Mesenchymal stem cell (in vitro differentiated cells and primary cell): ENCODE data around the gene ASB16.
A peak's percentile ranks its signal among the peaks of the same experiment; 100 is the strongest.

Experiments used
- DNase-seq: peaks from one replicate; pipeline ENCODE4 v3.0.0-alpha.2; 2013
- H2AFZ ChIP-seq: one replicate; pipeline ENCODE4 v1.6.1; 2013; ENCODE audit warnings: low read depth, mild to moderate bottlenecking, control low read depth, inconsistent platforms, low read length, moderate library complexity
- H2AK5ac ChIP-seq: 2 replicates; pipeline ENCODE4 v1.6.1; 2013; ENCODE audit warnings: low read length, moderate library complexity, mild to moderate bottlenecking, inconsistent platforms; ENCODE audit not compliant: severe bottlenecking
- H2BK120ac ChIP-seq: one replicate; pipeline ENCODE4 v1.6.1; 2013; ENCODE audit warnings: low read depth, mild to moderate bottlenecking, inconsistent platforms, low read length, moderate library complexity
- H2BK12ac ChIP-seq, 2 experiments: one replicate each; pipeline ENCODE4 v1.6.1; 2013; ENCODE audit warnings: inconsistent platforms in 2 of 2, low read length in 2 of 2, mild to moderate bottlenecking in 2 of 2, moderate library complexity in 2 of 2, control low read depth in 1 of 2
- H2BK15ac ChIP-seq: one replicate; pipeline ENCODE4 v1.6.1; 2013; ENCODE audit warnings: mild to moderate bottlenecking, low read depth, inconsistent platforms; ENCODE audit not compliant: poor library complexity, severe bottlenecking
- H2BK5ac ChIP-seq: 2 replicates; pipeline ENCODE4 v1.6.1; 2013; ENCODE audit warnings: low read depth, mild to moderate bottlenecking, low read length, control low read depth, inconsistent platforms; ENCODE audit not compliant: poor library complexity, severe bottlenecking
- H3K14ac ChIP-seq, 2 experiments: one replicate each; pipeline ENCODE4 v1.6.1; 2013; ENCODE audit warnings: inconsistent platforms in 2 of 2, low read length in 2 of 2, control low read depth in 1 of 2, mild to moderate bottlenecking in 1 of 2, moderate library complexity in 1 of 2
- H3K18ac ChIP-seq, 2 experiments: one replicate each; pipeline ENCODE4 v1.6.1; 2013; ENCODE audit warnings: inconsistent platforms in 2 of 2, low read length in 2 of 2, control low read depth in 1 of 2, low read depth in 1 of 2, mild to moderate bottlenecking in 1 of 2
- H3K23ac ChIP-seq, 2 experiments: one replicate each; pipeline ENCODE4 v1.6.1; 2013; ENCODE audit warnings: inconsistent platforms in 2 of 2, low read length in 2 of 2, mild to moderate bottlenecking in 2 of 2, moderate library complexity in 2 of 2, control low read depth in 1 of 2
- H3K27ac ChIP-seq: 2 replicates; pipeline ENCODE4 v1.5.1; 2013; ENCODE audit warnings: mild to moderate bottlenecking, moderate library complexity, low read length, control low read depth, inconsistent platforms; ENCODE audit not compliant: poor library complexity, severe bottlenecking
- H3K27me3 ChIP-seq, 2 experiments: 2 replicates each; pipeline versions ENCODE4 v1.6.1 to v1.7.0; 2013; ENCODE audit warnings: low read length in 2 of 2, mild to moderate bottlenecking in 2 of 2, moderate library complexity in 2 of 2, control low read depth in 1 of 2, inconsistent platforms in 1 of 2; ENCODE audit not compliant: control insufficient read depth in 1 of 2, insufficient read depth in 1 of 2
- H3K36me3 ChIP-seq, 2 experiments: 2 replicates each; pipeline versions ENCODE4 v1.6.1 to v1.7.0; 2013; ENCODE audit warnings: low read length in 2 of 2, control low read depth in 1 of 2, inconsistent platforms in 1 of 2, low read depth in 1 of 2, mild to moderate bottlenecking in 1 of 2; ENCODE audit not compliant: insufficient read depth in 2 of 2, control insufficient read depth in 1 of 2
- H3K4ac ChIP-seq, 2 experiments: one replicate each; pipeline ENCODE4 v1.6.1; 2013; ENCODE audit warnings: inconsistent platforms in 2 of 2, low read length in 2 of 2, mild to moderate bottlenecking in 2 of 2, moderate library complexity in 2 of 2, control low read depth in 1 of 2, low read depth in 1 of 2
- H3K4me1 ChIP-seq: 2 replicates; pipeline ENCODE4 v1.6.1; 2013; ENCODE audit warnings: low read depth, low read length, control low read depth; ENCODE audit not compliant: control insufficient read depth, insufficient read depth
- H3K4me2 ChIP-seq: 2 replicates; pipeline ENCODE4 v1.6.1; 2013; ENCODE audit warnings: low read length, mild to moderate bottlenecking, inconsistent platforms; ENCODE audit not compliant: poor library complexity, severe bottlenecking
- H3K4me3 ChIP-seq, 2 experiments: 2 replicates each; pipeline versions ENCODE4 v1.5.1 to v1.7.0; 2013; ENCODE audit warnings: low read length in 2 of 2, mild to moderate bottlenecking in 2 of 2, control low read depth in 1 of 2, low read depth in 1 of 2; ENCODE audit not compliant: insufficient read depth in 1 of 2
- H3K79me1 ChIP-seq: replicated peaks from 2 replicates; pipeline ENCODE4 v1.6.1; 2013; ENCODE audit warnings: mild to moderate bottlenecking, control low read depth, low read length, inconsistent platforms; ENCODE audit not compliant: poor library complexity, severe bottlenecking
- H3K9ac ChIP-seq: 2 replicates; pipeline ENCODE4 v1.7.0; 2013; ENCODE audit warnings: mild to moderate bottlenecking, low read length, moderate library complexity
- H3K9me3 ChIP-seq: 2 replicates; pipeline ENCODE4 v1.7.0; 2013; ENCODE audit warnings: mild to moderate bottlenecking, low read length; ENCODE audit not compliant: control insufficient read depth
- H4K8ac ChIP-seq: one replicate; pipeline ENCODE4 v1.6.1; 2013; ENCODE audit warnings: inconsistent platforms, mild to moderate bottlenecking, low read length, moderate library complexity
- H4K91ac ChIP-seq: one replicate; pipeline ENCODE4 v1.6.1; 2013; ENCODE audit warnings: mild to moderate bottlenecking, low read length, inconsistent platforms
- WGBS: methylation state at CpG from one replicate; pipeline ENCODE4 v1.1.7; 2013; ENCODE audit warnings: mixed read lengths; 5-methylcytosine and 5-hydroxymethylcytosine counted together

The ASB16 gene

GRCh38 chr17:44149750-44150329 lies 20.7 kb upstream of the ASB16 start:
- no peak overlapping the region for H4K8ac ChIP-seq
- H3K4ac ChIP-seq, result peak overlapping the region in 1 of 2 experiments; percentile 21
- peaks cover 20 to 35% of the 10 kb centered on the region in 2 experiments for H3K36me3 ChIP-seq
- no peaks in the 10 kb centered on the region for H3K27me3 ChIP-seq
- H2AFZ ChIP-seq, result no peak overlapping the region
- H4K91ac ChIP-seq, result peak overlapping the region; percentile 37
- H3K27ac ChIP-seq, result no peak overlapping the region
- DNase-seq, result no peak
- H2AK5ac ChIP-seq, result no peak overlapping the region
- H3K9ac ChIP-seq, result no peak overlapping the region
- H3K4me1 ChIP-seq, result no peaks in the 10 kb centered on the region
- H3K23ac ChIP-seq, result no peak overlapping the region
- H2BK12ac ChIP-seq, result no peak overlapping the region
- no peak overlapping the region for H2BK5ac ChIP-seq
- no peak overlapping the region for H3K4me3 ChIP-seq
- no peaks in the 10 kb centered on the region for H3K9me3 ChIP-seq
- H2BK120ac ChIP-seq, result no peak overlapping the region
- 97% methylated on average over 4 of the region's 4 CpGs for WGBS
- peaks cover 25% of the 10 kb centered on the region for H3K79me1 ChIP-seq
- no peak overlapping the region for H3K4me2 ChIP-seq
- H2BK15ac ChIP-seq, result no peak overlapping the region
- H3K18ac ChIP-seq, result no peak overlapping the region
- H3K14ac ChIP-seq, result no peak overlapping the region

- no peak for DNase-seq
- Histone ChIP-seq H3K14ac (no peak overlapping the region), H3K9me3 (no peaks in the 10 kb centered on the region), H3K79me1 (peaks cover 21% of the 10 kb centered on the region), H4K8ac (peak overlapping the region; percentile 56), H2AK5ac (no peak overlapping the region), H2BK5ac (no peak overlapping the region), H3K27me3 (no peaks in the 10 kb centered on the region), H3K18ac (no peak overlapping the region), H2BK120ac (no peak overlapping the region), H2BK15ac (no peak overlapping the region), H3K4me1 (no peaks in the 10 kb centered on the region), H3K9ac (no peak overlapping the region), H3K4ac (no peak overlapping the region), H3K4me3 (no peak overlapping the region), H4K91ac (no peak overlapping the region), H3K36me3 (peaks cover 24 to 41% of the 10 kb centered on the region in 2 experiments), H3K27ac (no peak overlapping the region), H2AFZ (no peak overlapping the region), H3K23ac (no peak overlapping the region), H2BK12ac (no peak overlapping the region), H3K4me2 (no peak overlapping the region)
- WGBS, result no CpG with 5 or more reads among the region's 4 CpGs
Measured at GRCh38 chr17:44152875-44153274, 17.6 kb upstream of the ASB16 start.

- Histone ChIP-seq H2BK12ac (no peak overlapping the region), H3K36me3 (peaks cover 17 to 44% of the 10 kb centered on the region in 2 experiments), H4K8ac (no peak overlapping the region), H3K4me1 (peaks cover 5% of the 10 kb centered on the region), H2BK120ac (no peak overlapping the region), H3K27ac (no peak overlapping the region), H3K4me2 (no peak overlapping the region), H3K18ac (peak overlapping the region in 1 of 2 experiments; percentile 11), H3K9me3 (no peaks in the 10 kb centered on the region), H2AFZ (no peak overlapping the region), H3K14ac (no peak overlapping the region), H3K27me3 (no peaks in the 10 kb centered on the region), H2BK5ac (no peak overlapping the region), H3K23ac (no peak overlapping the region), H2AK5ac (no peak overlapping the region), H4K91ac (no peak overlapping the region), H3K4me3 (no peak overlapping the region), H3K9ac (no peak overlapping the region), H2BK15ac (no peak overlapping the region), H3K79me1 (peaks cover 11% of the 10 kb centered on the region), H3K4ac (no peak overlapping the region)
- WGBS, result 92% methylated on average over 2 of the region's 2 CpGs
- no peak for DNase-seq
Measured at GRCh38 chr17:44155488-44155887, 15.0 kb upstream of the ASB16 start.

- Histone ChIP-seq H4K8ac (no peak overlapping the region), H2AFZ (no peak overlapping the region), H3K14ac (no peak overlapping the region), H3K27me3 (no peaks in the 10 kb centered on the region), H3K9ac (no peak overlapping the region), H3K9me3 (no peaks in the 10 kb centered on the region), H3K18ac (peak overlapping the region; percentile 18 to 48), H4K91ac (peak overlapping the region; percentile 53), H2BK120ac (no peak overlapping the region), H3K4me3 (no peak overlapping the region), H3K4me2 (no peak overlapping the region), H3K36me3 (peaks cover 21 to 38% of the 10 kb centered on the region in 2 experiments), H2BK12ac (peak overlapping the region; percentile 10 to 86), H2BK5ac (no peak overlapping the region), H3K4me1 (peaks cover 5% of the 10 kb centered on the region), H2BK15ac (no peak overlapping the region), H2AK5ac (no peak overlapping the region), H3K4ac (peak overlapping the region in 1 of 2 experiments; percentile 32), H3K23ac (no peak overlapping the region), H3K27ac (no peak overlapping the region), H3K79me1 (no peaks in the 10 kb centered on the region)
- 72% methylated on average over 15 of the region's 15 CpGs for WGBS
- peak; percentile 83 for DNase-seq
Measured at GRCh38 chr17:44159519-44160210, 10.8 kb upstream of the ASB16 start.
